Activated CD4-positive, CD25-positive, alpha-beta regulatory T cell treated with anti-CD3 and anti-CD28 coated beads, Interleukin-2, amount 50 U/mL, for 16 hours (primary cell): Measurements from ENCODE around the gene RSPH9.

Experiments used
- DNase-seq: peaks from one replicate; pipeline ENCODE4 v3.0.0-alpha.2; 2020; ENCODE audit warnings: low read depth, low spot score

The RSPH9 gene

DNA sequence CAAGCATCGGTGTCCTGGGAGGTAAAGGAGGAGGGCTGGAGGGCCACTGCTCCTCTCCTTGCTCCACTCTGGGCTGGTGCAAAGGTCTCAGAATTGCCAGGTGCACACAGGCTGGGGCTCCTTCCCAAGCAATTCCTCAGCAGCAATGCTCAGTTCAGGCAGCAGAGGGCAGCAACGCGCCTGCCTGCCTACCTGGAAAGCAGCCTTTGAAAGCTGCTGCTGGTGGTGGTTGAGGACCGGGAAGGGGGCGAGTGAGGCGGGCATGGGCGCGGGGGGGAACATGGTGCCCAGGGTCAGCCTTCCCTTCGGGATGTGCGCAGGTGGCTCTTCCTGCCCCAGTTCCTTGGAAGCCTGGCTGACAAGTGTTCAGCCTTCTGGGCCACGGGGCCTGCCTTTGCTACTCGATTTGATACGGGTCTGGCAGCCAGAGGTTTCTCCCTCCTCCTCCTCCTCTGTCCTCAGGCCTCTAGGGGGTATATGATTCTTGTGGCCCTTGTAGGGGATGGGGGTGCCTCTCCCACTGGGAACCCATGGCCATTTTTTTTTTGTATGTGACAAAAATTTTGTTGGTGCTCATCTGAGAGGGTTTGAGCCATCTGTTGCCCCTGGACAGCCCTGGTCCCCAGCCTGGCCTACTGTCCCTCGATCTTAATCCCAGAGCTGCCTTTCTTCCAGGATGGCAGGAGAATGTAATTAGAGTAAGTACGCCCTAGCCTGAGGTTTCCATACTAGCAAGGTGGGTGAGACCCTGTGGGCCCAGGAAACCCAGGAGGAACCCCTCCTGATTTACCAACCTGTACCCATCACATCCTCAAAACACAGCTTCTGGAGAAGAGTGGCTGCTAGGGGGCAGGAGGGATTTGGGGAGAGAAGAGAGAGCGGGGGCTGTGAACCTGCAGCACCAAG is 22.7 kb downstream of the RSPH9 start:
- peak; percentile 57 for DNase-seq

DNA sequence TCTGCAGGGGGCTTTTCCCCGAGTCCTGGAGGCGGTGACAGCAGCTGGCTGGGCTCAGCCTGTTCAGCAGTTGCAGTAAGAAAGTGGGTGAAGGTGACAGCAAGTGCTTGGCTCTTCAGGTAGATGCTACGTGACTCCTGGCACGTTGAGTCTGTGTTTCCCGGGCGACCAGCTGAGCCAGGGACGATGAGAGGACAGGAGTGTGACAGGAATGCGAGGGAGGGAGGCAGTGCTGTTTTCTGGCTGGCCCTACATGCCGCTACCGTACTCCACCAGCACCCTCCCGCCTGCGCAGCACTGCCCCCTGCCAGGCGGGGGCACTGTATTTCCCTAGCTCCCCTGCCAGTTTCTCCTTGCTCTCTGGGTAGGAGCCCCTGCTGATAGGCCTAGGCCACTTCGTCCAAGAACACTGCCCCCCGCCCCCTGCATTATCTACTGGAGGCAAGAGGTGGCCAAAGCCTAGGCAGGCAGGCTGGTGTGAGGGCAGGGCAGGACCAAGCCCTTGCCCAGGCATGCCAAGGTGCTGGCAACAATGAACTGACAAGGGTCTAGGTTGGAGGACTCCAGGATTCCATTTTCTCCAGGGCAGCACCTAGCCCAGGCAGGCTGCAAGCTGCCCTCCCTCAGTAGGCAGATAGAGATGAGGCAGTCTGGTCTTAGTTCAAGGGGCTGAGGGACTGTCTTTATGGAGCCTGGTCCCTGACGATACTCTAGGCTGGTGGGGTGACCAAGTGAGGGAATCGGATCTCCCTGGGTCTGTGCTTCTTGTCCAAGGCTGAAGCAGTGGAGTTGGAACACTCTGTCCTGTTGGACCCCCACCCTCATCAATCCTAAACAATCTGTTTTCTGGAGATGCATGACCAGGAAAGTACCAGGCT is 23.6 kb downstream of the RSPH9 start:
- DNase-seq = no peak

DNA sequence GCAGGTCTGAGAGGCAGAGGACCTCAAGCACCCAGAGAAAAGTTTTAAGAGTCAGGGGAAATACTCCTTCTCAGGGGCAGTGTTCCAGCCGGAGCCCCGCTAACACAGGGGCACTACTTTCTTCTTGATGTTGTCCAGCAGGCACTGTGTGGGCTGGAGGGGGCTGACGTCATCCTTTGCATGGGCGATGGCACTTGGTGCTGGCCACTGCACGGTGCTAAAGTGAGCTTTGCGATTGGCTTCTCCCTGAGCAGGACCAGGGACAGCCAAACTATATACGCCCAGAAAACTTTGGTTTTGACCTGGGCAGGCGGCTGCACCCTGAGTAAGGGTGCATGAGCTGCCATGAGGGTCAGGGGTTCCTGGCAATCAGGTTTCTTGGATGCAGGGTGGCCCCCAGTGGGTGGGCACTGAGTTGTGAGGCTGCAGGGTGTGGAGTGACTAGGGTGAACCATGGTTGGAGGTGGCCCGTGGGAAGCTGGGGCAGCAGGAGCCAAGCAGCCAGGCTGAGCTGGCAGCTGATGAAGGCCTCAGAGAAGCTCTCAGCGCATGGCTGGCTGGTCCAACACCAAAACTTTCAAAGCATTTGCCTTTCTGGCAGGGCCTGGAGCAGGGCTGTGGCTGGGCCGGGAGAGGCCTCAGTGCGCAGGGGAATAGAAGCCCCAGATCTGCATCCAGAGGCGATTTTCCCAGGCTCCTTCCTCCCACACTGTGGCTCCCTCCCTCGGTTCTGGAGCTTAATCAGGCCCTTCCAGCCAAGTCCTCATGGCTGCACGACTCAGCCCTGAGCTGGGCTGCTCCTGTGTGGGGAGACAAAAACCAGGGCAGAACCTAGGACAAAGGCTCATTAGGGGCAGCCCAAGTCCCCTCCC is 24.4 kb downstream of the RSPH9 start:
- no peak for DNase-seq

DNA sequence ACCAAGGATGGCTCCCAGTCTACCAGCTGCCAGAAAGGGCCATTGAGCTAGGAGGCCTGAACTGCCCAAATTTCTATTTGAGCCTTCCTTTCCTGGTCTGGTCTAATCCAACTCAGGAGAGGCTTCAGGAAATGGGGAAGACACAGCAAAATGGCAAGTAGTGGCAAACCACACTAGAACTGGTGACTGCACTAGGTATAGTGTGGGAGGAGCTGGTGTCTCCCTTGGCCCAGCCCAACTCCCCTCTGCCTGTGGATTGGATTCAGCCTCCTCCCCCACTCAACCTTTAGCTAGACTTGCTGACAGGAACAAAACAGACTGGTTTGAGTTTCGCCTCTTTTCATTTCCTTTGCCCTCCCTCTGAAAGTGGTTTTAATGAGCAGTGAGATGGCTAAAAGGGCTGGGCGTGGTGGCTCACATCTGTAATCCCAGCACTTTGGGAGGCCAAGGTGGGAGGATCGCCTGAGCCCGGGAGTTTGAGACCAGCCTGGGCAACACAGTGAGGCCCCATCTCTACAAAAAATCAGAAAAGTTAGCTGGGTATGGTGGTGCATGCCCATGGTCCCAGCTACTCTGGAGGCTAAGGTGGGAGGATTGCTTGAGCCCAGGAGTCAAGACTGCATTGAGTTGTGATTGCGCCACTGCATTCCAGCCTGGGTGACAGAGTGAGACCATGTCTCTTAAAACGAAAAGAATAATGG is 25.2 kb downstream of the RSPH9 start:
- no peak for DNase-seq

DNA sequence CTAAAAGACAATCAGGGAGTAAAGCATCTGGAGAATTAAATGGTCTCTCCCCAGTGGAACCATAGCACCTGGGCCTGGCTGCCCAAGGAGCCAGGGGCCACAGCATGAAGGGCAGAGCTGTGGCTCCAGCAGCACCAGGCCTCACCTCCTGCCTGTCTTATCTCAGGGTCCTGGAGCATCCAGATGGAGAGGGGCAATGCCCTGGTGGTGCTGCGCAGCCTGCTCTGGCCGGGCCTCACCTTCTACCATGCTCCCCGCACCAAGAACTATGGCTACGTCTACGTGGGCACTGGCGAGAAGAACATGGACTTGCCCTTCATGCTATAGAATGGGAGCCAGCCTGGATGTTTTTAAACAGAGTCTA is 25.8 kb downstream of the RSPH9 start:
- DNase-seq = no peak

DNA sequence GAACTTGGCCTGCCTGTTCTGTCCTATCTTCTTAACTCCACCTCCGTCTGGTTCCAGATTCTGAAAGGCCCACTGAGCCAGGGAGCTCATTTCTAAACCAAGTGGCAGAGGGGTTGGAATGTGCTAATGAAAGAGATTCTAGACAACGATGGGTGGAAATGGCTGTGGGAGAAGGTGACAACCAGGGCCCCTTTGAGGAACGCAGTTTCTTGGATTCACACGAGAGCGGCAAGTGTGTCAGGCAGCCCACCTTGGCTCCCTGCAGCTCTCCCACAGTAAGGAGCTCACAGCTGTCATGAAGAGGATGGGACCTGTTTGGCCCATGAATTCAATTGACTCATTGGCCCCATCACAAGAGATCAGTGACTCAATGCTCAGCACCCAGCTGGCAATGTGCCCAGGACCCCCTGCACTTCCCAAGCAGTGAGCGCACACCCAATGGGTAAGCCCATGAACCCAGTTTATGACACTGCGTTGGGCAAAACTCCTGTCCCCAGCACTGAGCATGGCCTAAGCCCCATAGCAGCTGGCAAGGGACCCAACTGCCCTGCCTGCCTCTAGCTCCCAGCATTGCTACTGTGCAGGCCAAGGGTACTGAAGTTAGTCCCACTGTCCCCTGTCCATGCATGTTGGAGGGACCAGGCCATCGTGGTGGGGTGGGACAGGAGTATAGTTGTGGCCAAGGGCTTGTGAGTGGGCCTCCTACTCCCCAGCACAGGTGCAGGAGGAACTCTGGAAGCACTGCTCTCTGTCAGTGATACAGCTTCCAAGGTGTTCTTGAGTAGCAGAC is 26.4 kb downstream of the RSPH9 start:
- DNase-seq = no peak

DNA sequence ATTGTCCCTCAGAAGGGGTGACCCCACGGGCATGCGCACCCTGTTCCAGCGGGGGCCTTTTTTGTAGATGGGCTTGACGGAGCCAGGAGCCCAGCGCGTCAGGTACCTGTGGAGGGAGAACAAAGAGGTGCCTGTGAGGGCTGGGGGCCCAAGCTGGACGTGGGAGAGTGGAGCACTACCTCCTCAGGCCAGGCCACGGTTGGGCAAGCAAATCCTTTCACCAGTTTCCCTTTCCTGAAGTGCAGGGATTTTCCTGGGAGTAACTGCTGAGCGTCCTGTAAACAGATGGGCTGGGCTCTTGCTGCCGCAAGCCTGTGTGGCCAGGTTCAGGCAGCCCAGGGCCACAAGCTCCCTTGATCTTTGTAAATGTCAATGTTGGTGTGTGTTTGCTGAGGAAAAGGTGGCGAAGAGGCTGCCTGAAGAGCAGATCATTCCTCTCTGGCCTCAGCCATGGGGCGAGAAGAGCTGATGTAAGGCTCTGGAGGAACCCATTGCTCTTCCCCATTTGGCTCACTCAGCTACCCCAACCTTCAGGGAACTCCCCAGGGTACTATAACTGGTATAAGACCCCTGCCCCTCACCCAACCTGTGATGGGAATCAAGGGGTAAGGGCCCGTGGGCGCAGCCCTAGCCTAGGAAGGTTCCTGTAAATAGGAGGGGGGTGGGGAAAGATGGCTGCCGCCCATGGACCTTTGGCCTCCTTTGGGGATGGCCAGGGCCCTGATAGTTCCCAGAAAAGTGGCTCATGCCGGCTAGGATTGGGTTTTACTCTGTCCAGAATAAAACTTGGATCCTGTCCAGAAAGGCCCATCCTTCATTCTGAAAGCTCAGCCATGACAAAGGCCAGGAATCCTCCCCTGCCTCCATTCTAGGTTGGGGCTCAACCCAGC is 27.2 kb downstream of the RSPH9 start:
- no peak for DNase-seq

DNA sequence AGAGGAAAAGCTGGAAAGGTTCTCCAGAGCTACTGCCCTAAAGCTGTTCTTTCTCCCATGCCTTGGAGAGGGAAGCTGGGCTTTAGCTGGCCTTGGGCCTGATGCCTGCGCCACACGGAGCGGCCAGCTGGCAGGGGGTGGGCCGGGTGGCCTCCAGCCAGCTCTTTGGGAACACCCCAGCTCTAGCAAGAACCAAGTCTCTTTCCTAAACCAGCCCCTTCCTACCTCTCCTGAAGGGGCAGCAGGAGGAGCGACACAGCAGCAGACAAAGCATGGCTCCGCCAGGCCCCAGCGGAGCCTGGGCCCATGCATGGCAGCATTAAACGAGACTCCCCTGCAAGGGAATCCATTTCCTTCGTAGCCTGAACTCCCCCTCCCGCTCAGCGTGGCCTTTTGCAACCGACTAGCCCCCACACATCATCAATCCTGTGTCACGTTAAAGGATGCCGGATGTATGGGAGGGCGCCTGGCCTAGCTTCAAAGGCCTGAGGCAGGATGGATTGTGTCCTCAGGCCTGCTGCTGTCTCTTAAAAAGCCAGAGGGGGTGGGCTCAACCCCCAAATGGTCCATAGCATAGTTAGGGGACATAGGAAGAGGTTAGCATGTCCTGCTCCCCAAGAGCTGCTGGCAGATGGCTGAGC is 28.7 kb downstream of the RSPH9 start:
- DNase-seq = no peak

DNA sequence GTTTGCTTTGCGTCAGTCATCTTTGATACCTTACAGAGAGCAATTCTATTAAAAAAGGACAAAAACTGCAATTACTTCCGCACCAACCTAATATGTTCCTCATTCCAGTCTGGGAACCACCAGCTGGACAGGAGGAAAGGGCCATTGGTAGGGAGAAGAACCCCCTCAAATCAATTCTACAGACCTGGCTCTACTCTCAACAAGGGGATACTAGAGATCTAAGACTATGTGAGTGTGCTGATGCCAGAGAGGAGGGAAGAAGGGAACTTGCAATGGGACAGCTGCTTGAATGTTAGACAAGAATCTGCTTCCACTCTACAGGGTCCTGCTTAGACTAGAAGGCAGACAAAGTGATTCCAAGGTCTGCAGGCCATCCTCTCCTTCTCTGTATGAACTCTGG is 29.5 kb downstream of the RSPH9 start:
- no peak for DNase-seq

DNA sequence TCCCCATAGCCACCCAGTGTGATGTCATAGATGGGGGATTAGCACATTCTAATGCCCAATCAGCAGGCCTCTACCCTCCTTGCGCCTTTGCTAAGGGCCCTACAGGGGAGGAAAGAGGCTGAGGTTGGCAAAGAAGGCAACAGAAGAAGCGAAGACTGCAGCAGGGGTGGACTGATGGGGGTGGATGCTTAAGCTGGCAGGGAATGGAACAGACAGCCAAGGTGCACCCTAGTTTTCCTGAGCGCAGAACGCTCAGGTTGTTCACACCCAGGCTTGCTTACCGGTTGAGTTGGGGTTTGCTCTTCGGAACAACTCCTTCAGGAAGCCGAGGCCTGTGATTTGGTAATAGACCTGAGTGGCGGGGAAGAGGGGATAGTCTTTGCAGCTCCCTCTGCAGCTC is 30.1 kb downstream of the RSPH9 start:
- DNase-seq = no peak

DNA sequence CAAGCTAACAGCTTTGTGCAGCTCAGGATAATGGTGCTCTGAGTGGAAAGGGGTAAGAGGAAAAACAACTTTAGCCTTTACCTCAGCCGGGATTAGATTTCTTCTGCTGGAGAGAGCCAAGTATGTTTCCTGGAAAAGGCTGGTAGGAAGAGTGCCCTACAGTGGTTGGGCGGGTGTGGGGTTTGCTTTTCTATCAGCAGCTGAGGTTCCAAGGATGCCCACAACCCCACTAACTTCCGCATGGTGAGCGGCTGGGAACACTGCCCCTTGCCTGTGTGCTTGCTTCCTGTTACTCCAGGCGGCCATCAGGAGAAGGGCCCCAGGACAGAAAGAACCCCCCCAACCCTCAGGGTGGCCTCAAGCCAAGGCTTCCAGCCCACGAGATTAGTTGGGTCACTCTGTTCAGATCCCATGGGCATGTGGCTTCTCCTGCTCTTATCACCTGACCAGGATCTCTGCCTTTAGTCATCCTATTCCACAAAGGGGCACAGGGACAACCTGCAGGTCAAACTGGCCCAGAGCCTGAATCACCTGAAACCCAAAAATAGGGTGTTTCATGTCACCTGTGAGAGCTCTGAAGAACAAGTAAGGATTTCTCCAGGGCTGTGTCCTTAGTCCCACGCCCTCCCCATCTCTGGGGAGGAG is 32.2 kb downstream of the RSPH9 start:
- DNase-seq = no peak

DNA sequence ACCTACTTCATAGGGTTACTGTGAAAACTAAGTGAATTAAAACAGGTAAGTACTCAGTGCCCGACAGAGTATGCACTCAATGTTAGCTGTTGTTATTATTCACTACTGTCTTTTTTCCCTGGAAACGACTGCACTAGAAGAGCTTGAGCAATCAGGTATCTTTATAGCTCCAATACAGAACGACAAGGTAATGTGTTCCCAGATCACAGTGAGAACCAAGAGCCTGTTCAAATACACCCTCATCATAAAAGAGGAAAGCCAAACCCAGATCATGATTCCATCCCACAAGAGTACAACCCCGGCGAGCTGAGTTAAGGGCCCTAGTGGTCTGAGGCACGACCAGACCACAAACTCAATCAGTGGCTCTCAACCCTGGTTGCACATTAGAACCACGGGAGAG is 32.9 kb downstream of the RSPH9 start:
- no peak for DNase-seq

DNA sequence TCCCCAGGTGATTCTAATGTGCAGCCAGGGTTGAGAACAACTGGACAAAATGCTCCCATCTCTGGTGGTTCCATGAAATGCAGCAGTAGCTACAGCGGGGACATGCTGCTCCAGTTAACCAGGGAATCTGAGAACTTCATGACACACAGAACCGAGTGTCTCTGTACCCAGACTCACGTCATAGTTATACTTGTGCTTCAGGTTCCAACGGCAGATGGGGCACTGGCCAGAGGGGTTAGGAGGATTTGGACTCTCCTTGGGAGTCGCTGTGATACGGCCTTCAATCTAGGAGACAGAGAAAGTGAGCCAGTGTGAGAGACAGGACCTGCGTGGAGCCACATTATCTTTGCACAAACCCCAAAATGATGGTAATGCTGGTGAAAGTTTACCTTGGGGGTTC is 33.5 kb downstream of the RSPH9 start:
- DNase-seq = no peak

DNA sequence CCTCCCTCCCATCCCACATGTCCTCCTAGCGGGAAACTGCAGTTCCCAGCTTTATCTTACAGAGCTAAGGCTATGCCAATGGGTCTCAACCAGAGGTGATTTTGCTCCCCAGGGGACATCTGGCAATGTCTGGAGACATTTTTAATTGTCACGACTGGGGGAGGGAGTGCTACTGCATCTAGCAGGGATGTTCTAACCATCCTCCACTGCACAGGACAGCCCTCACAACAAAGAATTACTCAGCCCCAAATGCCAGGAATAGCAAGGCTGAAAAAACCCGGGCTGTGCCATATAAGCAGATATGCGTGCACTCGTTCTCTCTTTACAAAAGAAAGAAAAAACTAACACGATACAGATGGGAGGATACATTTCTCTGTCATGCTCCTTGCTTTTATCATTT is 34.2 kb downstream of the RSPH9 start:
- DNase-seq = no peak

DNA sequence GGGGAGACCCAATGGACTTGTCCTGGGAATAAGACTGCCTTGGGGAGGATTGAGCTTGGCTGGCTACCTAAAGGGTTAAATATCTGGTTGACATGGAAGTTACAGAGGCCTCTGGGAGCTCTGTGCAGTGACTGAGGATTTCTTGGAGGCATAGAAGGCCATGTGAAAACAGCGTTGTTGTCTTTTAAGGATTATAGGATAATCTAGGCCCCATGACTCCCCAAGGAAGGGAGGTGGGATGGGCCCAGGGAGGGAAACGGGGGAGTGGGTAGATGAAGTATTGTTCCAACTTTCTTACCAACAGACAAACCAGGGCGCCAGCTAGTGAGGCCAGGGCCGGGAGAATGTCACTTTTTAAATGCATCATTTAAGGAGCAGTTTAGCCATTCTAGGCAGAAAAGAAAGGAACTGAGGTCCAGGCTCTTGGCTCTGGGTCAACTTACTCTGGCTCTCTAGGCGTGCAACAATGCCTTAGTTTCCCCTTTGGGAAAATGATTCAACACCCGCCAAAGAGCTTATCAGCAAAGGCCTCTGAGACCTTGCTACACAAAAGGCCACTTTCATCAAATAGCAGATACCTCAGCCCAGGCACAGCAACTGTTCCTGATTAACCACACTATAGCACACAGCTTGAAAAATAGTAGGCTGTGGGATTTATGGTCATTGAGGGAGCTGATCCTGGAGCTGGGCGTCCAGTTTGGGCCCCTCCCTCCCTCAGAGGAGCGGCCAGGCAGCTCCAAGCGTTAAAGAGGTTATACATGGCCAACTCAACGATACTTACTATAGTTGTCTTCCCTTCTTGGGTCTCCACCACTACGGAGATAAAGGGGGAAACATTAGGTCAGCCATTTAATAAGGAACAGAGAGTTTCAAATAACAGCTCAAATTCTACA is 35.7 kb downstream of the RSPH9 start:
- DNase-seq = no peak

DNA sequence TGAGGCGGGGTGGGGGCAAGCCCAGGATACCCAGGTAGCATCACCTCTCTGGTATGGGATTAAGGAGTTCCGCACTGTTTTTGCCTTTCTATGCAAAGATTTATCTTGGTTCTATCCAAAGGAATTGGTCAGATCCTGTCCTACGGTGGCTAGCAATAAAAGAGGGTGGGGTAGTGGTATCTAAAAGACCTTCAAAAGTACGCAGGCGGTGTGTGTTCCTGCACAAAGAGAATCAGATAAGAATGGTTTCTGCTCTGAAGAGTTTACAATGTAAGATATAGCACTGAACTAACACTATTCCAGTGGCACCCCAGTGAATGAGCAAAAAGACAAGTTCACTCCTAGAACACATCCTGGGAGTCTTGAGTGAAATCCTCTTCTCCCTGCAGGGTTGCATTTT is 36.5 kb downstream of the RSPH9 start:
- no peak for DNase-seq

DNA sequence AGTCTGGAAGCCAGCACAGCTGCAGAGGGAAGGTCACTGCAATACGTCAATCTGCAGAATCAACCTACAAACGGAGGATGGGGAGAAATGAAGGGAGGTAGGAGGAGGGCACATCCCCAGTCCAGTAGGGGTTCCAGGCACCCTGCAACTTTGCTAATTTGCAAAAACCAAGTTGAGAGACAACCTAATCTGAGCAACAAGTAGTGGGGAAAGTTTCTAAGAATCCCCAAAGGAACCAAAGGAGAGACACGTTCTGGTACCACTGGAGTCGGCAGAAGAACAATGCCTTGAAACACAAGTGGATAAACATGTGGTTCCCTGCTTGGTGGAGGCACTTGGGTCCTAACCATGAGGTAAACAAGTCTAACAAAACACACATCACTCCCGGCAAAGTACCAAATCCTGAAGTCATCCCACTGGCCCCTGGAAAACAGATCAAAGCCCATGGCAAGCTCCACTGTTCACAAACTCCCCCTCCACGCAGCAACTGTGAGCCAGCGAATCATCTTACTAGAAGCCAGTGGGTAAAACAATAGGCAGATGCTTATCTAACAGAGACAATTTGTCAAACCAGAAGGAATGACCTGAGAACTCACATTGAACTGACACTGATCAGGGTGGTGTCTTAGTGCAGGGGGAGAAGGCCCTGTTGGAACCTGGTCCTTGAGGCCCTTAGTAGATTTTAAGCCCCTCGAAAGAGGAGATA is 38.0 kb downstream of the RSPH9 start:
- no peak for DNase-seq
